ENCODE measurements around the gene KAT8. TPM values are rescaled to one million over a fixed set of nuclear protein-coding genes. Genes with fewer than 3 reads are reported as not detected.

KAT8 gene
- total and polyA plus RNA-seq, 9 of the 15 experiments (the other 6 are each of a cell fraction or from before 2014, with no cell fraction given): 10.0 to 98.5 (median 76.4) TPM

GRCh38 chr16:31073970-31074813 is 43.3 kb upstream of the KAT8 start, which contains the start of the genes ZNF646 and ZNF668:
Gene ZNF646 (plus strand): TSS chr16:31074422. CDS start chr16:31076325, 1,903 bp downstream.
Gene ZNF668 (minus strand): TSS chr16:31074240. CDS start chr16:31064459, 9,781 bp downstream.
- Histone ChIP-seq H3K27me3 (ENCODE audit: control insufficient read depth in 2 of 2, insufficient read depth in 2 of 2, low read length in 2 of 2) (no peaks in the 10 kb centered on the region), H2AFZ (ENCODE audit: low read depth, low read length) (peak within 1 kb of the TSS; percentile 95), H3K36me3 (ENCODE audit: control insufficient read depth, insufficient read depth, low read length) (peaks cover 36% of the 10 kb centered on the region), H3K4me3 (peak within 1 kb of the TSS; percentile 79), H3K9me3 (replicated peaks; ENCODE audit: control insufficient read depth, insufficient read depth, low read depth, low read length) (no peaks in the 10 kb centered on the region), H3K79me2 (ENCODE audit: control insufficient read depth, insufficient read depth, low read length) (peaks cover 66% of the 10 kb centered on the region), H3K4me2 (ENCODE audit: insufficient read depth, low read length) (peak within 1 kb of the TSS; percentile 97), H4K20me1 (replicated peaks; ENCODE audit: control insufficient read depth, insufficient read depth, low read length) (no peaks in the 10 kb centered on the region; the same call in 1 of the 2 replicates), H3K27ac (ENCODE audit: extremely low read depth, low read depth, low read length) (peak within 1 kb of the TSS; percentile 88), H3K9me1 (ENCODE audit: control insufficient read depth, insufficient read depth, low read length) (no peaks in the 10 kb centered on the region), H3K4me1 (replicated peaks in 1 of 2; ENCODE audit: control insufficient read depth in 2 of 2, insufficient read depth in 2 of 2, low read length in 2 of 2) (peaks cover 11 to 34% of the 10 kb centered on the region in 2 experiments; a peak in 4 of 5 replicates), H3K9ac (ENCODE audit: insufficient read depth in 1 of 2, low read depth in 2 of 2, low read length in 2 of 2) (peak within 1 kb of the TSS; percentile 86 to 95)
- DNase-seq (ENCODE audit: extremely low read depth in 1 of 4, low spot score in 3 of 4) (peak; percentile 92 to 99 (median 94)), FAIRE-seq (peak; percentile 99), ATAC-seq (peak; percentile 91)
- in situ Hi-C loops (cut with MboI) (no loop called here), intact Hi-C loops (cut with micrococcal nuclease) (loop anchor here (2.0 to 5.0 kb wide), 2 partner anchors 69 to 82 kb away; no protein-coding TSS in a partner anchor)
- under 1% methylated on average over 40 of the region's 48 CpGs for WGBS (ENCODE audit: insufficient coverage, low coverage, missing lambda C conversion rate)
- POLR2A ChIA-PET: interaction anchor here (0.6 to 3.3 kb wide), 22 partner anchors 8 to 216 kb away, joined by 3 to 32 read pairs (median 4); partner anchors contain the start of genes FUS, KAT8, PRSS53 and STX4
- no TSS peak for BruUV-seq (replicated peaks)
- CTCF ChIA-PET (ENCODE audit: low intra/inter-chr PET ratio): interaction anchor here (0.6 kb wide), 1 partner anchor 172 kb away, joined by 4 read pairs; no protein-coding TSS in a partner anchor
- peak; percentile 77 for TF ChIP-seq THAP12 (CRISPR knock-in tag; IDR thresholded peaks at IDR 0.05)
- no peak for TF ChIP-seq CUX1 (CRISPR knock-in tag; IDR thresholded peaks at IDR 0.05)
- TF ChIP-seq, protein P1, sequence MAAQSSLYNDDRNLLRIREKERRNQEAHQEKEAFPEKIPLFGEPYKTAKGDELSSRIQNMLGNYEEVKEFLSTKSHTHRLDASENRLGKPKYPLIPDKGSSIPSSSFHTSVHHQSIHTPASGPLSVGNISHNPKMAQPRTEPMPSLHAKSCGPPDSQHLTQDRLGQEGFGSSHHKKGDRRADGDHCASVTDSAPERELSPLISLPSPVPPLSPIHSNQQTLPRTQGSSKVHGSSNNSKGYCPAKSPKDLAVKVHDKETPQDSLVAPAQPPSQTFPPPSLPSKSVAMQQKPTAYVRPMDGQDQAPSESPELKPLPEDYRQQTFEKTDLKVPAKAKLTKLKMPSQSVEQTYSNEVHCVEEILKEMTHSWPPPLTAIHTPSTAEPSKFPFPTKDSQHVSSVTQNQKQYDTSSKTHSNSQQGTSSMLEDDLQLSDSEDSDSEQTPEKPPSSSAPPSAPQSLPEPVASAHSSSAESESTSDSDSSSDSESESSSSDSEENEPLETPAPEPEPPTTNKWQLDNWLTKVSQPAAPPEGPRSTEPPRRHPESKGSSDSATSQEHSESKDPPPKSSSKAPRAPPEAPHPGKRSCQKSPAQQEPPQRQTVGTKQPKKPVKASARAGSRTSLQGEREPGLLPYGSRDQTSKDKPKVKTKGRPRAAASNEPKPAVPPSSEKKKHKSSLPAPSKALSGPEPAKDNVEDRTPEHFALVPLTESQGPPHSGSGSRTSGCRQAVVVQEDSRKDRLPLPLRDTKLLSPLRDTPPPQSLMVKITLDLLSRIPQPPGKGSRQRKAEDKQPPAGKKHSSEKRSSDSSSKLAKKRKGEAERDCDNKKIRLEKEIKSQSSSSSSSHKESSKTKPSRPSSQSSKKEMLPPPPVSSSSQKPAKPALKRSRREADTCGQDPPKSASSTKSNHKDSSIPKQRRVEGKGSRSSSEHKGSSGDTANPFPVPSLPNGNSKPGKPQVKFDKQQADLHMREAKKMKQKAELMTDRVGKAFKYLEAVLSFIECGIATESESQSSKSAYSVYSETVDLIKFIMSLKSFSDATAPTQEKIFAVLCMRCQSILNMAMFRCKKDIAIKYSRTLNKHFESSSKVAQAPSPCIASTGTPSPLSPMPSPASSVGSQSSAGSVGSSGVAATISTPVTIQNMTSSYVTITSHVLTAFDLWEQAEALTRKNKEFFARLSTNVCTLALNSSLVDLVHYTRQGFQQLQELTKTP (IDR thresholded peaks at IDR 0.05; ENCODE audit: low read depth in 1 of 2, partially characterized antibody in 2 of 2): no peak
- TF ChIP-seq RUNX1 (IDR thresholded peaks at IDR 0.05; ENCODE audit: low read depth): no peak
- no peak for TF ChIP-seq RHOXF2B (CRISPR knock-in tag; conservative IDR thresholded peaks at IDR 0.05)
- TF ChIP-seq FOXA3 (CRISPR knock-in tag; conservative IDR thresholded peaks at IDR 0.05 in 1 of 2, IDR thresholded peaks at IDR 0.05 in 1 of 2): peak in 1 of 2 experiments; percentile 46; a peak in 1 of 4 replicates
- TF ChIP-seq TCF7L2 (IDR thresholded peaks at IDR 0.05; ENCODE audit: low read depth, low read length): no peak
